Activated gamma-delta T cell treated with anti-CD3 and anti-CD28 coated beads, Interleukin-2, amount 50 U/mL, for 16 hours (primary cell): ENCODE measurements around the gene ABCD1.

Source experiments
- DNase-seq: peaks from one replicate; pipeline ENCODE4 v3.0.0-alpha.2; 2020; ENCODE audit warnings: low read depth

The ABCD1 gene

DNA sequence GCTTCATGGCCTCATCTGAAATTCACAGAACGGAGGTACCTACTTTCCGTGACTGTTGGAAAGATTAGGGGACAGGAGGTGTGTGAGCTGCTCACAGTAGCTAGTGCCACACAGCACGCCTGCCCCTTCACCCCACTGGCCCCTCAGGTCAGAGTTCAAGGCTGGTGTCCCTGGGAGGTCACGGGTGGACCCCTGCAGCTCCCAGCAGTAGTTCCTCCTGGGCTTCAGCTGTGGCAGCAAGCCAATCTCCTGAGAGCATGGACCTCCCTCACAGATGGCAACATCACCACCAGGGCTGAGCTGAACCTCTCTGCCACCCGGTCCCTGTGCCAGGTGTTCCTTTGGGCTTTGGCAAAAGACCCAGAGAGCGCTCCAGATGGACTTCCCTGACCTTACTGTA lies 67.7 kb downstream of the ABCD1 start:
- DNase-seq = no peak

DNA sequence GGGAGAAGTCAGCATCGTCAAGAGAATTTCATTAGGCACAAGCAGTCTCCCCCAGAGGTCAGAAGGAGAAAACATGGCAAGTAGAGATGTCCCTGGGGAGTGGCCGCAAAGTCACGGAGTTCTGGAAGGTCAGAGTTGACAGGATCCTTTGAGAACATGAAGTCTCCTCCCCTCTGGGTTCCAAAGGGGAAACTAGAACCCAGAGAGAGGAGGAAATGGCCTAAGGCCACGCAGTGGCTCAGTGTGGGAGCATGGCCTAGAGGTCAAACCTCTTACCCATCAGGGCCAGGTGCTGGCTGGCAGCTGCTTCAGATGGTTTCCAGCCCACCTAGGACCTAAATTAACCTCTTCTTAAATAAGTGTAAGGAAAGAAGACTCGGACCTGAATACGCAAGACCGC lies 68.6 kb downstream of the ABCD1 start:
- DNase-seq = no peak
